ENCODE measurements around the gene COMMD7.

GRCh38 chr20:32731882-32732266 lies 11.4 kb downstream of the COMMD7 start:
- TF ChIP-seq TAF1 (IDR thresholded peaks at IDR 0.05; ENCODE audit: low read depth, low read length) (no peak), POLR2A (IDR thresholded peaks at IDR 0.05; ENCODE audit: low read depth, low read length) (no peak), POU2F2 (IDR thresholded peaks at IDR 0.05; ENCODE audit: low read depth, low read length) (no peak), SPI1 (IDR thresholded peaks at IDR 0.05; ENCODE audit: low read depth, low read length) (no peak), POLR2AphosphoS5 (IDR thresholded peaks at IDR 0.05; ENCODE audit: low read depth, low read length) (no peak), PAX5 (IDR thresholded peaks at IDR 0.05; ENCODE audit: insufficient read depth, low read length, severe bottlenecking) (no peak)

Data from GM12891 (cell line).